MCF 10A (cell line): ENCODE results near the gene CHST11. TPM values are rescaled to one million over a fixed set of nuclear protein-coding genes. Genes with fewer than 3 reads are reported as not detected.

Experiments
- BruUV-seq: library from RNA; stranded (reverse); fragments of 400-500 nt; replicated peaks from 2 replicates; lab custom pipeline; 2021; lab: Mats Ljungman, UMichigan
- CTCF ChIA-PET: fragments of 300-600 bp; sonication (Branson Sonifier 250); formaldehyde crosslinking; extraction: SDS; loops from one replicate; lab custom pipeline; 2021; ENCODE audit warnings: antibody characterized with exemption, inconsistent platforms; lab: Yijun Ruan, JAX
- POLR2A ChIA-PET: fragments of 300-600, 350-650 bp; sonication (Branson Sonifier 250); formaldehyde crosslinking; extraction: SDS; loops from one replicate; lab custom pipeline; 2020; ENCODE audit warnings: antibody characterized with exemption, inconsistent platforms; lab: Yijun Ruan, JAX
- DNase-seq: peaks from one replicate; pipeline ENCODE4 v3.0.0-alpha.2; 2018; ENCODE audit not compliant: unreplicated experiment
- H3K27ac Mint-ChIP-seq: one replicate; pipeline ENCODE4 v1.8.0; 2022; ENCODE audit warnings: mild to moderate bottlenecking, low read depth, mixed read lengths; ENCODE audit not compliant: unreplicated experiment
- H3K27me3 Mint-ChIP-seq: one replicate; pipeline ENCODE4 v1.8.0; 2022; ENCODE audit warnings: mixed read lengths; ENCODE audit not compliant: insufficient read depth, unreplicated experiment
- H3K36me3 Mint-ChIP-seq: one replicate; pipeline ENCODE4 v1.8.0; 2022; ENCODE audit warnings: mild to moderate bottlenecking, moderate library complexity, mixed read lengths; ENCODE audit not compliant: insufficient read depth, unreplicated experiment
- H3K4me1 Mint-ChIP-seq: one replicate; pipeline ENCODE4 v1.8.0; 2022; ENCODE audit warnings: mixed read lengths; ENCODE audit not compliant: insufficient read depth, unreplicated experiment
- H3K4me3 Mint-ChIP-seq: one replicate; pipeline ENCODE4 v1.8.0; 2022; ENCODE audit warnings: mild to moderate bottlenecking, moderate library complexity, mixed read lengths; ENCODE audit not compliant: unreplicated experiment
- H3K9me3 Mint-ChIP-seq: one replicate; pipeline ENCODE4 v1.8.0; 2022; ENCODE audit warnings: mixed read lengths; ENCODE audit not compliant: unreplicated experiment
- intact Hi-C: fragments of 100-400 bp; cut with micrococcal nuclease; formaldehyde crosslinking; loops from 2 replicates; pipeline ENCODE4 v1.14.1; 2022
- total RNA-seq: library from RNA; stranded (reverse); gene quantifications from 2 replicates; pipeline ENCODE4 v1.2.3, GENCODE V29; 2022
- TF ChIP-seq, protein P1 (sequence below): fragments of 200-600 bp; IDR thresholded peaks from one replicate; pipeline ENCODE4 v1.8.0; 2022; ENCODE audit warnings: antibody characterized with exemption, mild to moderate bottlenecking; ENCODE audit not compliant: unreplicated experiment

CHST11 gene
- total RNA-seq, 1 experiment from 2014 or later, result 5.3 TPM

DNA sequence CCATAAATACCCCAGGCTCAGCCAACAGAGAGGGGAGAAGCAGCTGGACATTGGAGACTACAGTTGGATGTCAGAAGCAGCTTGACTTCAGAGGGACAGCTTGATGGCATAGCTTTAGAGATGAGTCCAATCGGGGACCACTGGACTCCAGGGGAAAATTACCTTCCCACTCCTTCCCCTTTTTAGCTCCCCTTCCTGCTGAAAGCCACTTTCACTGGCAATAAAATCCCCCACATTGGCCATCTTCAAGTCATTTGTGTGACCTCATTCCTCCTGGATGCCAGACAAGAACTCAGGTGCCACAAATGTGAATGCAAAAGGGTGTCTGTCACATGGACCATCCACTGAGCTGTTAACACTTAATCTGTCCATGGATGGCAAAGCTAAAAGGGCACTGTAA, 184.2 kb downstream of the CHST11 start:
- no peak for DNase-seq
- ChIA-PET POLR2A (no interaction called here), CTCF (interaction anchor here (0.7 to 0.9 kb wide), 2 partner anchors 71 to 420 kb away, joined by 3 to 4 read pairs; no protein-coding TSS in a partner anchor)
- Mint-ChIP-seq H3K36me3 (no peaks in the 10 kb centered on the region), H3K4me1 (peaks cover 6% of the 10 kb centered on the region), H3K27me3 (no peaks in the 10 kb centered on the region), H3K4me3 (no peak overlapping the region), H3K27ac (no peak overlapping the region), H3K9me3 (no peaks in the 10 kb centered on the region)
- intact Hi-C loops, result loop anchor here (10.0 kb wide), 1 partner anchor 554 kb away; no protein-coding TSS in a partner anchor
- TF ChIP-seq, protein P1, sequence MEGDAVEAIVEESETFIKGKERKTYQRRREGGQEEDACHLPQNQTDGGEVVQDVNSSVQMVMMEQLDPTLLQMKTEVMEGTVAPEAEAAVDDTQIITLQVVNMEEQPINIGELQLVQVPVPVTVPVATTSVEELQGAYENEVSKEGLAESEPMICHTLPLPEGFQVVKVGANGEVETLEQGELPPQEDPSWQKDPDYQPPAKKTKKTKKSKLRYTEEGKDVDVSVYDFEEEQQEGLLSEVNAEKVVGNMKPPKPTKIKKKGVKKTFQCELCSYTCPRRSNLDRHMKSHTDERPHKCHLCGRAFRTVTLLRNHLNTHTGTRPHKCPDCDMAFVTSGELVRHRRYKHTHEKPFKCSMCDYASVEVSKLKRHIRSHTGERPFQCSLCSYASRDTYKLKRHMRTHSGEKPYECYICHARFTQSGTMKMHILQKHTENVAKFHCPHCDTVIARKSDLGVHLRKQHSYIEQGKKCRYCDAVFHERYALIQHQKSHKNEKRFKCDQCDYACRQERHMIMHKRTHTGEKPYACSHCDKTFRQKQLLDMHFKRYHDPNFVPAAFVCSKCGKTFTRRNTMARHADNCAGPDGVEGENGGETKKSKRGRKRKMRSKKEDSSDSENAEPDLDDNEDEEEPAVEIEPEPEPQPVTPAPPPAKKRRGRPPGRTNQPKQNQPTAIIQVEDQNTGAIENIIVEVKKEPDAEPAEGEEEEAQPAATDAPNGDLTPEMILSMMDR, result no peak
- BruUV-seq, result no TSS peak

DNA sequence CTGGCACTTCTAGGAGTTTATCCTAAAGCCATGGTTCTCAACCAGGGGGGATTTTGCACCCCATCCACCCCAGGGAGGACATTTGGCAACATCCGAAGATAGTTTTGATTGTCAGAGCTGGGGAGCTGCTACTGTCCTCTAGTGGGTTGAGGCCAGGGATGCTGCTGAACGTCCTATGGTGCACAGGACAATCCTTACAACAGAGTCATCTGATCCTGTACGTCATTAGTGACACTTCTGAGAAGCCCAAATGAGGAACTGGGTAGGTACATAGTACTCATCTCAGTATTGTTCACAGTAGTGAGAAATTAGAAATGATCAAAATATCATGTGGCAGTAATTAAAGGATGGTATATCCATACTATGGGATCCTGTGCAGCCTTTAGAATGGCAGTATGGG, 185.1 kb downstream of the CHST11 start:
- POLR2A ChIA-PET, result no interaction called here
- DNase-seq, result no peak
- Mint-ChIP-seq H3K36me3 (no peaks in the 10 kb centered on the region), H3K27me3 (no peaks in the 10 kb centered on the region), H3K4me3 (no peak overlapping the region), H3K4me1 (peaks cover 6% of the 10 kb centered on the region), H3K9me3 (no peaks in the 10 kb centered on the region), H3K27ac (no peak overlapping the region)
- TF ChIP-seq, protein P1, result no peak
- no TSS peak for BruUV-seq
- intact Hi-C loops, result loop anchor here (10.0 kb wide), 1 partner anchor 553 kb away; no protein-coding TSS in a partner anchor
- CTCF ChIA-PET, result no interaction called here

DNA sequence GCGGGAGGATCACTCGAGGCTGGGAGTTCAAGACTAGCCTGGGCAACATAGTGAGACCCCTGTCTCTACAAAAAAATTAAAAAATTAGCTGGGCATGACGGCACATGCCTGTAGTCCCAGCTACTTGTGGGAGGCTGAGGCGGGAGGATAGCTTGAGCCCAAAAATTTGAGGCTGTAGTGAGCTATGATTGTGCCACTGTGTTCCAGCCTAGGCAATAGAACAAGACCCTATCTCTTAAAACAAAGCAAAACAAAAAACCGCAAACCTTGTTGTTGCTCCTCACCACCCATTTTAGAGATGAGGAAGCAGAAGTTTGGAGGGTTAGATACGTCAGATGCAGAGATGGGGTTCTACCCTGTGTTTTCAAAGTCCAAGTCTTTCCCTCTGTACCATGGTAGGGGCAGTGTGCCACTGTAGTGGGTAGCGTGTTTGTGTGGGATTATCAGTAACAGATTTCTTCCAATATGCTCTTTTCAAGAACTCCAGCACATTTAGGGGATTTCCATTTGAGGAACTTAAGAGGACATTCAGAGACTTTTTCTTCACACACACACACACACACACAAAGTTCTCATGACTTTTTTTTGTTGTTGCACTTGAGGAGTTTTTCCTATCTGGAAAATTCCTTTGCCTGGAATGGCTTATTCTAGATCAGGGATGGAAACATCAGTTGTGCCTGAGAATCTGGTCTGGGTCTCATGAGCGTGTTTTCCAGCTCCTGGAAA, 186.5 kb downstream of the CHST11 start:
- BruUV-seq, result no TSS peak
- Mint-ChIP-seq H3K27me3 (no peaks in the 10 kb centered on the region), H3K9me3 (no peaks in the 10 kb centered on the region), H3K4me3 (no peak overlapping the region), H3K27ac (no peak overlapping the region), H3K36me3 (no peaks in the 10 kb centered on the region), H3K4me1 (peaks cover 6% of the 10 kb centered on the region)
- TF ChIP-seq, protein P1, result no peak
- intact Hi-C loops, result loop anchor here (10.0 kb wide), 1 partner anchor 552 kb away; no protein-coding TSS in a partner anchor
- ChIA-PET POLR2A (interaction anchor here (0.7 kb wide), 1 partner anchor 65 kb away, joined by 3 read pairs; no protein-coding TSS in a partner anchor), CTCF (interaction anchor here (0.7 kb wide), 1 partner anchor 12 kb away, joined by 3 read pairs; no protein-coding TSS in a partner anchor)
- DNase-seq, result no peak
